Thoracic aorta (tissue), 2 donors: ENCODE data around the gene UBR2. TPM values are rescaled to one million over a fixed set of nuclear protein-coding genes. Genes with fewer than 3 reads are reported as not detected.
"Not testable (repeated sequence)": the region's sequence is repeated elsewhere in the genome, so short reads cannot be mapped to it uniquely, and the experiment has no call there.

Experiments
- ATAC-seq: fragments of 150-250 bp; one replicate; pipeline ENCODE4 v1.8.0; 2017; ENCODE audit warnings: low read depth; ENCODE audit not compliant: insufficient number of reproducible peaks, low FRiP score
- DNase-seq: peaks from one replicate; pipeline ENCODE4 v3.0.0-alpha.2; 2020; ENCODE audit warnings: low spot score
- H3K27ac ChIP-seq, 2 donors: fragments of 200-600 bp; sonication (generic); 1 replicate in 1 of 2; 2 replicates in 1 of 2; pipeline ENCODE4 v1.5.1; 2016; ENCODE audit warnings: mild to moderate bottlenecking in 2 of 2, moderate library complexity in 2 of 2
- H3K27me3 ChIP-seq: fragments of 200-600 bp; sonication (generic); replicated peaks from 2 replicates; pipeline ENCODE4 v1.6.0; 2016; ENCODE audit warnings: mild to moderate bottlenecking; ENCODE audit not compliant: insufficient read depth
- H3K36me3 ChIP-seq: fragments of 200-600 bp; sonication (generic); one replicate; pipeline ENCODE4 v1.5.1; 2016
- H3K4me1 ChIP-seq, 2 donors: fragments of 200-600 bp; sonication (generic); 1 replicate in 1 of 2; 2 replicates in 1 of 2; pipeline versions ENCODE4 v1.5.1 to v1.6.0; 2016; ENCODE audit warnings: low read depth in 2 of 2, mild to moderate bottlenecking in 1 of 2; ENCODE audit not compliant: control insufficient read depth in 1 of 2
- H3K4me3 ChIP-seq: fragments of 200-600 bp; sonication (generic); 2 replicates; pipeline ENCODE4 v1.5.1; 2016; ENCODE audit warnings: mild to moderate bottlenecking
- H3K9me3 ChIP-seq: fragments of 200-600 bp; sonication (generic); 2 replicates; pipeline ENCODE4 v1.5.1; 2016
- total RNA-seq, 2 donors: library from RNA; depleted of rRNA; stranded (reverse); fragments of >200 nt; gene quantifications; one replicate each; pipeline versions ENCODE4 v1.1.0 to v1.2.3, GENCODE V29; 2016
- TF ChIP-seq, protein P1 (sequence below): fragments of 200-600 bp; sonication (generic); IDR thresholded peaks from one replicate; pipeline ENCODE4 v1.5.1; 2019; ENCODE audit warnings: antibody characterized with exemption

Gene UBR2
- total RNA-seq, 2 donors from 2014 or later = 25.9 to 38.7 TPM

DNA sequence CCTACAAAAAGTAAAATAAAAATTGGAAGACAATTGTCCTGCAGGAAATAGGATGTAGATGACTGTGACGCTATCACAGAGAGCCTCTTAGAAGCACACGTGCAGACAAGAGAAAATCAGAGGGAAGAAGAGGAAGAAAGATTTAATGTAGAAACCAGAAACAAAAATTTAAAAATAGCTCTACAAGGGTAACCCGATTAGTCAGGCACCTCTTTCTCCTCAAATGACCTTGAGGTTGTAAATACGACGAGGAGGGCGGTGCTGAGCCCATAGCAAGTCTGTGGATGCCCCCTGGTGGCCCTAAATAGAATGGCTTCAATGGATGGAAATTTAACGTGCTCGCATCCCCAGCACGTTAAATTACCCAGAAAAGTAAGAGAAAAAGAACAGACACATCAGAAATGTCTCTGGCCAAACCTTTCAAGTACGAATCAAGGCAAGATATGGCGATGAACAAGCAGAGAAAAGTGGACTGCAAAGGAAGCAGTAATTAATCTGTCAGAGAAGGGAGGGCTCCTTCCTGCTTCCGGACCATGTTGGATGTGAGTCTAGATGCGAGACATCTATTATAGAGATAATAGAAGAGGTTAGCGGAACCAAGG, 162.8 kb downstream of the UBR2 start:
- H3K9me3 ChIP-seq = no peaks in the 10 kb centered on the region

DNA sequence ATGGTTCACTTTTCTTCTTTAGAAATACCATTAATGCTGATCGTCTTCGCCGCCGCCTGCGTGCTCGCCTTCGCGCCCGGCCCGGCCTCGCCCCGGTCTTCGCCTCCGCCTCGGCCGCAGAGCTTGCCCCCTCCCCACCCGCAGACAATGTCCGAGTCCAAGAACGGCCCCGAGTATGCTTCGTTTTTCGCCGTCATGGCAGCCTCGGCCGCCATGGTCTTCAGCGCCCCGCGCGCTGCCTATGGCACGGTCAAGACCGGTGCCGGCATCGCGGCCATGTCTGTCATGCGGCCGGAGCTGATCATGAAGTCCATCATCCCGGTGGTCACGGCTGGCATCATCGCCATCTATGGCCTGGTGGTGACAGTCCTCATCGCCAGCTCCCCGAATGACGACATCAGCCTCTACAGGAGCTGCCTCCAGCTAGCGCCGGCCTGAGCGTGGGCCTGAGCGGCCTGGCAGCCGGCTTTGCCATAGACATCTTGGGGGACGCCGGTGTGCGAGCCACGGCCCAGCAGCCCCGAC, 163.3 kb downstream of the UBR2 start:
- Histone ChIP-seq H3K9me3 (no peaks in the 10 kb centered on the region), H3K27me3 (no peaks in the 10 kb centered on the region), H3K27ac (peak overlapping the region; percentile 61 to 67), H3K4me3 (peak overlapping the region; percentile 75), H3K4me1 (peaks cover 5 to 7% of the 10 kb centered on the region in 2 donors), H3K36me3 (no peaks in the 10 kb centered on the region)
- DNase-seq = no peak
- ATAC-seq = no peak
- TF ChIP-seq, protein P1, sequence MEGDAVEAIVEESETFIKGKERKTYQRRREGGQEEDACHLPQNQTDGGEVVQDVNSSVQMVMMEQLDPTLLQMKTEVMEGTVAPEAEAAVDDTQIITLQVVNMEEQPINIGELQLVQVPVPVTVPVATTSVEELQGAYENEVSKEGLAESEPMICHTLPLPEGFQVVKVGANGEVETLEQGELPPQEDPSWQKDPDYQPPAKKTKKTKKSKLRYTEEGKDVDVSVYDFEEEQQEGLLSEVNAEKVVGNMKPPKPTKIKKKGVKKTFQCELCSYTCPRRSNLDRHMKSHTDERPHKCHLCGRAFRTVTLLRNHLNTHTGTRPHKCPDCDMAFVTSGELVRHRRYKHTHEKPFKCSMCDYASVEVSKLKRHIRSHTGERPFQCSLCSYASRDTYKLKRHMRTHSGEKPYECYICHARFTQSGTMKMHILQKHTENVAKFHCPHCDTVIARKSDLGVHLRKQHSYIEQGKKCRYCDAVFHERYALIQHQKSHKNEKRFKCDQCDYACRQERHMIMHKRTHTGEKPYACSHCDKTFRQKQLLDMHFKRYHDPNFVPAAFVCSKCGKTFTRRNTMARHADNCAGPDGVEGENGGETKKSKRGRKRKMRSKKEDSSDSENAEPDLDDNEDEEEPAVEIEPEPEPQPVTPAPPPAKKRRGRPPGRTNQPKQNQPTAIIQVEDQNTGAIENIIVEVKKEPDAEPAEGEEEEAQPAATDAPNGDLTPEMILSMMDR = no peak

More for the DNA sequence above, 162.8 kb downstream of the UBR2 start:
- peak; percentile 97 for ATAC-seq
- Histone ChIP-seq H3K4me3 (peak overlapping the region; percentile 75), H3K27me3 (no peaks in the 10 kb centered on the region), H3K4me1 (peaks cover 5 to 7% of the 10 kb centered on the region in 2 donors), H3K27ac (peak overlapping the region; percentile 61 to 74), H3K36me3 (no peaks in the 10 kb centered on the region)
- DNase-seq = peak; percentile 68
- TF ChIP-seq, protein P1 = peak; percentile 92

DNA sequence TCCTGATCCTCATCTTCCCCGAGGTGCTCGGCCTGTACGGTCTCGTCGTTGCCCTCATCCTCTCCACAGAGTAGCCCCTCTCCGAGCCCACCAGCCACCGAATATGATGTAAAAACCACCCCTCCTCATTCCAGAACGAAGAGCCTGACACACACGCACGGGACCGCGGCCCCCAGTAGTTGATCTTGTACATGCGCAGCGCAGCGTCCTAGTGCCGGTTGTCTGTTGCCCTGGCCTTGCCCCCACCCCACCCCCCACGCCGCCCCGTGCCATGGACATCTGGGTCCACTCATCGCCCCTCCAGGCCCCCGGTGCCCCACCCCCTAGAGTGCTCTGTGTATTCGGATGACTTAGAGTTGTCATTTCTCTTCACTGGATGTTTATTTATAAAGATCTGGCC, 163.8 kb downstream of the UBR2 start:
- peaks cover 5 to 7% of the 10 kb centered on the region in 2 donors for H3K4me1 ChIP-seq
- TF ChIP-seq, protein P1 = no peak
- DNase-seq (no peak), ATAC-seq (no peak)
- no peaks in the 10 kb centered on the region for H3K36me3 ChIP-seq
- H3K9me3 ChIP-seq = no peaks in the 10 kb centered on the region
- peak overlapping the region; percentile 75 for H3K4me3 ChIP-seq
- no peak overlapping the region for H3K27ac ChIP-seq
- no peaks in the 10 kb centered on the region for H3K27me3 ChIP-seq

DNA sequence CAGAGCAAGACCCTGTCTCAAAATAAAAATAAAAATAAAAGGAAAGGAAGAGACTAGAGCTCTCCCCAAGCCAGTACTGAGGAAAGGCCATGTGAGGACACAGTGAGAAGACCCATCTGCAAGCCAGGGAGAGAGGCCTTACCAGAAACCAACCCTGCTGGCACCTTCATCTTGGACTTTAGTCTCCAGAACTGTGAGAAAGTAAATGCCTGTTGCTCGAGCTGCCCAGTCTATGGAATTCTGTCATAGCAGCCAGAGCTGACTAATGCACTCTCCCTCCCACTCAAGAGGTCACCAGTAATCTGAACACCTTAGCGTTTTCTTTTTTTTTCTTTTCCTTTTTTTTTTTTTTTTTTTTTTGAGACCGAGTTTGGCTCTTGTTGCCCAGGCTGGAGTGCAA, 165.9 kb downstream of the UBR2 start:
- Histone ChIP-seq H3K9me3 (no peaks in the 10 kb centered on the region), H3K27ac (no peak overlapping the region), H3K4me1 (peaks cover 5 to 7% of the 10 kb centered on the region in 2 donors), H3K27me3 (no peaks in the 10 kb centered on the region), H3K36me3 (no peaks in the 10 kb centered on the region), H3K4me3 (no peak overlapping the region)
- DNase-seq = no peak
- TF ChIP-seq, protein P1 = no peak
- ATAC-seq = no peak

DNA sequence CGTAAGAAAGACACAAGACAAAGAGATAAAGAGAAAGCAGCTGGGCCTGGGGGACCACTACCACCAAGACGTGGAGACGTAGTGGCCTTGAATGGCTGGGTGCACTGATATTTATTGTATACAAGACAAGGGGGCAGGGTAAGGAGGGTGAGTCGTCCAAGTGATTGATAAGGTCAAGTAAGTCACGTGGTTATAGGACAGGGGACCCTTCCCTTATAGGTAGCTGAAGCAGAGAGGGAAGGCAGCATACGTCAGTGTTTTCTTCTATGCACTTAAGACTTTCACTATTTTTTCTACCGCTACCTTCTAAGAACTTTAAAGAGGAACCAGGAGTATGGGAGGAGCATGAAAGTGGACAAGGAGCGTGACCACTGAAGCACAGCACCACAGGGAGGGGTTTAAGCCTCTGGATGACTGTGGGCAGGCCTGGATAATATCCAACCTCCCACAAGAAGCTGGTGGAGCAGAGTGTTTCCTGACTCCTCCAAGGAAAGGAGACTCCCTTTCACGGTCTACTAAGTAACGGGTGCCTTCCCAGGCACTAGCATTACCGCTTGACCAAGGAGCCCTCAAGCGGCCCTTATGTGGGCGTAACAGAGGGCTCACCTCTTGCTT, 170.1 kb downstream of the UBR2 start:
- H3K4me3 ChIP-seq, H3K36me3 ChIP-seq, ATAC-seq, H3K4me1 ChIP-seq, H3K27me3 ChIP-seq, H3K27ac ChIP-seq, DNase-seq, H3K9me3 ChIP-seq: not testable (repeated sequence)
